Adrenal gland (tissue), 12 donors: ENCODE results near the gene CCR7. TPM values are rescaled to one million over a fixed set of nuclear protein-coding genes. Genes with fewer than 3 reads are reported as not detected.

ENCODE experiments used
- DNase-seq, 7 donors: peaks; one replicate each; pipeline ENCODE4 v3.0.0-alpha.2; 2019 to 2020
- H3K27ac ChIP-seq, 5 donors: fragments of 200-600 bp; sonication (generic) in 4 of 5; 1 replicate in 3 of 5; 2 replicates in 2 of 5; pipeline versions ENCODE4 v1.5.1 to v1.8.0; 2016 to 2020; ENCODE audit warnings: mild to moderate bottlenecking in 1 of 5
- H3K27me3 ChIP-seq: fragments of 200-600 bp; 2 replicates; pipeline ENCODE4 v1.8.0; 2021
- H3K36me3 ChIP-seq, 2 donors: fragments of 200-600 bp; replicated peaks in 1 of 2; 1 replicate in 1 of 2; 2 replicates in 1 of 2; pipeline versions ENCODE4 v1.5.1 to v1.8.0; 2018 to 2022
- H3K4me1 ChIP-seq, 2 donors: fragments of 200-600 bp; replicated peaks in 1 of 2; 1 replicate in 1 of 2; 2 replicates in 1 of 2; pipeline versions ENCODE4 v1.5.1 to v1.8.0; 2018 to 2021
- H3K4me3 ChIP-seq, 4 donors: fragments of 200-600 bp; sonication (generic) in 3 of 4; one replicate each; pipeline ENCODE4 v1.5.1; 2016 to 2018
- H3K9me3 ChIP-seq, 3 donors: fragments of 200-600 bp; sonication (generic) in 1 of 3; replicated peaks in 1 of 3; 1 replicate in 2 of 3; 2 replicates in 1 of 3; pipeline versions ENCODE4 v1.5.1 to v1.8.0; 2016 to 2021
- CTCF ChIP-seq, 6 experiments: fragments of 450-650 bp in 4 of 6; fragments of 200-600 bp in 2 of 6; sonication (generic) in 1 of 6; IDR thresholded peaks; 1 replicate in 5 of 6; 2 replicates in 1 of 6; pipeline versions ENCODE4 v1.5.1 to v1.8.0; 2016 to 2021; ENCODE audit warnings: antibody characterized with exemption in 6 of 6, mild to moderate bottlenecking in 2 of 6, moderate library complexity in 1 of 6
- POLR2A ChIP-seq, 2 donors: fragments of 450-650 bp; IDR thresholded peaks; one replicate each; pipeline ENCODE4 v1.6.1; 2017; ENCODE audit warnings: antibody characterized with exemption in 2 of 2, mild to moderate bottlenecking in 2 of 2, moderate library complexity in 1 of 2
- WGBS, 4 donors: extraction: QIAGEN DNeasy Blood & Tissue Kit in 2 of 4; methylation state at CpG; one replicate each; pipeline versions ENCODE4 v1.1.5 to v1.1.7; 2013 to 2017; 5-methylcytosine and 5-hydroxymethylcytosine counted together
- intact Hi-C, 2 donors: fragments of 100-400 bp; cut with DNase I; formaldehyde crosslinking; loops; one replicate each; pipeline versions ENCODE4 v1.14.1 to v1.15.0; 2022 to 2023
- polyA plus RNA-seq, 3 donors: library from polyadenylated mRNA; stranded (reverse); fragments of 200-250 nt in 2 of 3; fragments of 350-450 nt in 1 of 3; fragmentation: Illumina TruSeq in 1 of 3; extraction: RNeasy Lipid Tissue Mini Kit (QIAGEN cat#74804) in 1 of 3; gene quantifications; one replicate each; pipeline ENCODE4 v1.2.3, GENCODE V29; 2013 to 2014
- total RNA-seq, 9 donors: library from RNA; depleted of rRNA in 4 of 9; stranded (reverse); fragments of >200 nt in 4 of 9; fragments of 120-200 nt in 1 of 9; fragmentation: NEBNext Ultra II Directional in 1 of 9; extraction: Animal tissue kit (Norgen Biotek cat#: 25700) in 1 of 9; gene quantifications; one replicate each; pipeline versions ENCODE4 v1.1.0 to v1.2.4, GENCODE V29; 2013 to 2023
- donor health status: healthy with polysubstance abuse.
- donor health status: Bipolar disorder and iron deficiency.
- donor health status: DM: yes; HTN: yes; CAD: no.
- donor health status: DM: no; HTN: no; CAD: no.
- donor health status: DM: no; HTN: no; CAD: no.
- donor health status: DM: yes; HTN: yes; CAD: no.

Gene CCR7
- total and polyA plus RNA-seq, 12 donors = 0.06 to 1.0 (median 0.35) TPM; not detected in 2

DNA sequence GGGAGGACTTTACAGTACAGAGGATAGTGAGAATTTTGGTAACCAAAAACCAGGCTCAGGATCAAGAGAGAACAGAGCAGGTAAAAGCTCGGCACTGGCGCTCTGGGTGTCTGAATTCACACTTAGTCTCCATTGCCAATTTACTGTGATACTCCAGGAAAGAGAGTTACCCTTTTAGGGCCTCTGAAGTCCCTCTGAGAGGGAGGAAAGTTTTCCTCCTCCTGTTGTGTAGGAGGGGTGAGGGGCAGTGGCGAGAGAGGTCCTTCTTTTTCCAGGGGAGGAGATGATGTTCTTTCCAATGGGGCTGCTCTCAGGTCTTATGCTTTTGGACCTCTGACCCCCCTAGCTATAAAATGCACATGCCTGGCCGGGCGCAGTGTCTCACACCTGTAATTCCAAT lies 58.5 kb downstream of the CCR7 start:
- no peaks in the 10 kb centered on the region for H3K9me3 ChIP-seq
- no peak for DNase-seq
- TF ChIP-seq CTCF (IDR thresholded peaks at IDR 0.05) = no peak
- TF ChIP-seq POLR2A (IDR thresholded peaks at IDR 0.05) = no peak
- H3K36me3 ChIP-seq = no peaks in the 10 kb centered on the region
- no peaks in the 10 kb centered on the region for H3K4me1 ChIP-seq
- H3K27me3 ChIP-seq = no peaks in the 10 kb centered on the region
- 81 to 93% (median 90%) methylated on average over 4 to 5 of the region's 5 CpGs for WGBS, 4 donors
- intact Hi-C loops = no loop called here
- no peak overlapping the region for H3K27ac ChIP-seq
- no peak overlapping the region for H3K4me3 ChIP-seq

Other genes starting within 250 kb of the CCR7 start
- gene GJD3, start 200.7 kb downstream of the CCR7 start, total RNA-seq = 1 to 10 TPM in 8 of 9 donors, under 1 TPM in 1; 0.44 to 8.7 (median 1.9) TPM
- gene GJD3, start 200.7 kb downstream of the CCR7 start, polyA plus RNA-seq = not detected
- 10 to 100 TPM in 1 of 9 donors, 1 to 10 TPM in 8; 1.9 to 51.1 (median 4.0) TPM for gene TOP2A, start 147.6 kb downstream of the CCR7 start, total RNA-seq
- gene TOP2A, start 147.6 kb downstream of the CCR7 start, polyA plus RNA-seq = 1 to 10 TPM in 2 of 3 donors, under 1 TPM in 1; 0.32 to 3.9 (median 1.2) TPM
- 100 to 1,000 TPM in 8 of 9 donors, 10 to 100 TPM in 1; 21.4 to 458 (median 235) TPM for gene IGFBP4, start 122.0 kb downstream of the CCR7 start, total RNA-seq
- 100 to 1,000 TPM; 126 to 335 (median 276) TPM for gene IGFBP4, start 122.0 kb downstream of the CCR7 start, polyA plus RNA-seq
- gene TNS4, start 63.8 kb downstream of the CCR7 start, total RNA-seq = under 1 TPM in 3 of 9 donors, not detected in 6; 0.11 to 0.32 (median 0.14) TPM
- under 1 TPM in 2 of 3 donors, not detected in 1; 0.07 to 0.08 TPM for gene TNS4, start 63.8 kb downstream of the CCR7 start, polyA plus RNA-seq
- 10 to 100 TPM; 55.5 to 97.3 (median 75.1) TPM for gene SMARCE1, start 82.3 kb upstream of the CCR7 start, total RNA-seq
- 100 to 1,000 TPM in 1 of 3 donors, 10 to 100 TPM in 2; 60.9 to 128 (median 93.4) TPM for gene SMARCE1, start 82.3 kb upstream of the CCR7 start, polyA plus RNA-seq
- gene KRT222, start 99.7 kb upstream of the CCR7 start, total RNA-seq = 10 to 100 TPM in 1 of 9 donors, 1 to 10 TPM in 6, under 1 TPM in 2; 0.69 to 10.7 (median 3.1) TPM
- gene KRT222, start 99.7 kb upstream of the CCR7 start, polyA plus RNA-seq = 1 to 10 TPM; 2.8 to 9.3 (median 5.9) TPM
- not detected for gene KRT24, start 138.3 kb upstream of the CCR7 start, total RNA-seq
- under 1 TPM in 2 of 3 donors, not detected in 1; 0.10 to 0.24 TPM for gene KRT24, start 138.3 kb upstream of the CCR7 start, polyA plus RNA-seq
- gene KRT25, start 189.9 kb upstream of the CCR7 start, total RNA-seq = not detected
- gene KRT25, start 189.9 kb upstream of the CCR7 start, polyA plus RNA-seq = not detected
- gene KRT26, start 206.7 kb upstream of the CCR7 start, total RNA-seq = not detected
- gene KRT26, start 206.7 kb upstream of the CCR7 start, polyA plus RNA-seq = not detected
- not detected for gene KRT27, start 217.1 kb upstream of the CCR7 start, total RNA-seq
- under 1 TPM in 2 of 3 donors, not detected in 1; 0.34 to 0.56 TPM for gene KRT27, start 217.1 kb upstream of the CCR7 start, polyA plus RNA-seq
- not detected for gene KRT28, start 234.5 kb upstream of the CCR7 start, total RNA-seq
- gene KRT28, start 234.5 kb upstream of the CCR7 start, polyA plus RNA-seq = not detected